Heart right ventricle (tissue), 16 donors: ENCODE data around the gene TMEM182. TPM values are rescaled to one million over a fixed set of nuclear protein-coding genes. Genes with fewer than 3 reads are reported as not detected.

Experiments used
- ATAC-seq, 8 donors: fragments of 200-7000 bp; cut with Tn5 transposase; one replicate each; pipeline ENCODE4 v1.9.1; 2020; ENCODE audit warnings: mild to moderate bottlenecking in 8 of 8, moderate library complexity in 8 of 8, moderate number of reproducible peaks in 1 of 8
- DNase-seq, 2 donors: peaks; one replicate each; pipeline ENCODE4 v3.0.0-alpha.2; 2020
- H3K27ac ChIP-seq, 10 donors: fragments of 200-600 bp; sonication (generic) in 2 of 10; one replicate each; pipeline versions ENCODE4 v1.5.0 to v1.8.0; 2020 to 2022; ENCODE audit warnings: mild to moderate bottlenecking in 3 of 10
- H3K27me3 ChIP-seq, 7 donors: fragments of 200-600 bp; one replicate each; pipeline ENCODE4 v1.8.0; 2021 to 2022; ENCODE audit warnings: mild to moderate bottlenecking in 2 of 7
- H3K36me3 ChIP-seq, 9 donors: fragments of 200-600 bp; sonication (generic) in 1 of 9; one replicate each; pipeline versions ENCODE4 v1.5.0 to v1.8.0; 2020 to 2022; ENCODE audit warnings: mild to moderate bottlenecking in 2 of 9
- H3K4me1 ChIP-seq, 9 donors: fragments of 200-600 bp; sonication (generic) in 1 of 9; one replicate each; pipeline versions ENCODE4 v1.5.0 to v1.8.0; 2020 to 2022; ENCODE audit warnings: mild to moderate bottlenecking in 4 of 9
- H3K4me3 ChIP-seq, 10 donors: fragments of 200-600 bp; sonication (generic) in 2 of 10; one replicate each; pipeline versions ENCODE4 v1.5.0 to v1.8.0; 2020 to 2022; ENCODE audit warnings: mild to moderate bottlenecking in 7 of 10, moderate library complexity in 2 of 10
- H3K9me3 ChIP-seq, 11 donors: fragments of 200-600 bp in 10 of 11; sonication (generic) in 2 of 11; one replicate each; pipeline versions ENCODE4 v1.5.0 to v1.8.0; 2013 to 2022; ENCODE audit warnings: mild to moderate bottlenecking in 2 of 11, control low read depth in 1 of 11, moderate library complexity in 1 of 11
- CTCF ChIP-seq, 9 donors: fragments of 200-600 bp; sonication (generic) in 2 of 9; IDR thresholded peaks; one replicate each; pipeline versions ENCODE4 v1.5.0 to v1.8.0; 2021 to 2022; ENCODE audit warnings: antibody characterized with exemption in 9 of 9, mild to moderate bottlenecking in 5 of 9, moderate library complexity in 1 of 9
- WGBS, 2 donors: extraction: QIAGEN DNeasy Blood & Tissue Kit; methylation state at CpG; one replicate each; pipeline ENCODE4 v1.1.7; 2013; ENCODE audit warnings: inconsistent platforms in 1 of 2; 5-methylcytosine and 5-hydroxymethylcytosine counted together
- intact Hi-C, 10 donors: fragments of 100-400 bp; cut with DNase I; formaldehyde crosslinking; loops; one replicate each; pipeline versions ENCODE4 v1.11.1 to v1.14.2; 2022
- polyA plus RNA-seq, 2 donors: library from polyadenylated mRNA; stranded (reverse); fragments of 200-250 nt; gene quantifications; one replicate each; pipeline ENCODE4 v1.2.3, GENCODE V29; 2013
- total RNA-seq, 10 donors: library from RNA; stranded (reverse); fragmentation: NEBNext Ultra II Directional in 3 of 10; extraction: Animal tissue kit (Norgen Biotek cat#: 25700) in 3 of 10; gene quantifications; one replicate each; pipeline versions ENCODE4 v1.2.1 to v1.2.4, GENCODE V29; 2021 to 2023
- donor health status: Arrhythmogenic right ventricular cardiomyopathy.
- donor health status: ischemic (EF 13 %, LVEDD 7.1; RV severe dilation, severe dysfunction).
- donor health status: healthy with polysubstance abuse.
- donor health status: DM: no; HTN: yes; CAD: no.
- donor health status: DM: no; HTN: no; CAD: no.
- donor health status: ischemic (EF 25% LVEDD 6.9; RV normal size, moderate dysfunction).
- donor health status: ischemic (EF 25% LVEDD 5.7; RV mildly dilated, moderate dysfunction).
- donor health status: healthy.
- donor health status: DM: yes; HTN: yes; CAD: no.
- donor health status: Ischemic cardiomyopathy.
- donor health status: ischemic (EF 35%, LVEDD 5.7; RV mildly dilated, moderate dysfunction).
- donor health status: nonischemic (EF 11% LVEDD 7.7; RV severe dilation, severe dysfunction).
- donor health status: DM: yes; HTN: yes; CAD: no.
- donor health status: PGD.
- donor health status: ischemic (EF 29% LVEDD 5.4; RV normal size, mild dysfunction).
- donor health status: nonischemic (EF 23%, LVEDD 6.1; RV moderate dilation, normal function).

TMEM182 gene
- total and polyA plus RNA-seq, 12 donors = 10.1 to 225 (median 189) TPM

- 49 to 59% methylated on average over 8 of the region's 8 CpGs for WGBS, 2 donors
- no peaks in the 10 kb centered on the region for H3K9me3 ChIP-seq
- H3K27me3 ChIP-seq = no peaks in the 10 kb centered on the region
Observed at GRCh38 chr2:102792568-102793208, 30.9 kb downstream of the TMEM182 start.

GRCh38 chr2:102795641-102796040 is 33.8 kb downstream of the TMEM182 start:
- Histone ChIP-seq H3K9me3 (peaks cover 0 to 17% (median 0%) of the 10 kb centered on the region in 11 donors), H3K4me3 (no peak overlapping the region), H3K27me3 (no peaks in the 10 kb centered on the region), H3K36me3 (peaks cover 0 to 29% (median 8%) of the 10 kb centered on the region in 9 donors), H3K27ac (peak overlapping the region in 7 of 10 donors; percentile 0 to 73 (median 39)), H3K4me1 (peaks cover 0 to 60% (median 10%) of the 10 kb centered on the region in 9 donors)
- TF ChIP-seq CTCF (IDR thresholded peaks at IDR 0.05) = no peak
- DNase-seq (no peak), ATAC-seq (no peak)
- intact Hi-C loops = no loop called here
- WGBS, 2 donors = 75 to 77% methylated on average over 4 of the region's 4 CpGs

More at GRCh38 chr2:102792568-102793208, 30.9 kb downstream of the TMEM182 start:
- TF ChIP-seq CTCF (IDR thresholded peaks at IDR 0.05) = no peak
- ATAC-seq (no peak), DNase-seq (no peak)
- Histone ChIP-seq H3K4me3 (no peak overlapping the region), H3K27ac (peak overlapping the region in 5 of 10 donors; percentile 11 to 91 (median 52)), H3K36me3 (peaks cover 0 to 2% (median 0%) of the 10 kb centered on the region in 9 donors), H3K4me1 (peaks cover 0 to 84% (median 32%) of the 10 kb centered on the region in 9 donors)
- intact Hi-C loops = no loop called here

GRCh38 chr2:102796337-102796736 is 34.5 kb downstream of the TMEM182 start:
- TF ChIP-seq CTCF (IDR thresholded peaks at IDR 0.05) = no peak
- Histone ChIP-seq H3K27me3 (no peaks in the 10 kb centered on the region), H3K4me1 (peaks cover 0 to 60% (median 9%) of the 10 kb centered on the region in 9 donors), H3K9me3 (peaks cover 0 to 24% (median 5%) of the 10 kb centered on the region in 11 donors), H3K27ac (peak overlapping the region in 9 of 10 donors; percentile 0 to 73 (median 35)), H3K36me3 (peaks cover 0 to 29% (median 8%) of the 10 kb centered on the region in 9 donors), H3K4me3 (no peak overlapping the region)
- WGBS, 2 donors = 44 to 62% methylated on average over 2 of the region's 2 CpGs
- peak in 6 of 8 donors; percentile 62 to 79 (median 73) for ATAC-seq
- DNase-seq = peak; percentile 31 to 48
- intact Hi-C loops = no loop called here

GRCh38 chr2:102797486-102797885 is 35.7 kb downstream of the TMEM182 start:
- no peak for TF ChIP-seq CTCF (IDR thresholded peaks at IDR 0.05)
- no peak for DNase-seq
- H3K4me1 ChIP-seq = peaks cover 0 to 59% (median 10%) of the 10 kb centered on the region in 9 donors
- peaks cover 0 to 29% (median 8%) of the 10 kb centered on the region in 9 donors for H3K36me3 ChIP-seq
- intact Hi-C loops = no loop called here
- H3K9me3 ChIP-seq = peaks cover 0 to 34% (median 6%) of the 10 kb centered on the region in 11 donors
- peak overlapping the region in 3 of 10 donors; percentile 11 to 73 (median 30) for H3K27ac ChIP-seq
- no peak for ATAC-seq
- 90 to 92% methylated on average over 2 of the region's 2 CpGs for whole genome bisulfite sequencing, 2 donors
- no peak overlapping the region for H3K4me3 ChIP-seq
- no peaks in the 10 kb centered on the region for H3K27me3 ChIP-seq
